B cell (primary cell): ENCODE data around the gene SUMF2.

ENCODE experiments used
- EZH2 ChIP-seq: IDR thresholded peaks from 2 replicates; pipeline ENCODE4 v1.6.1; 2012; ENCODE audit warnings: borderline replicate concordance, low read depth, mild to moderate bottlenecking, moderate library complexity, low read length; ENCODE audit not compliant: insufficient read depth, poor library complexity, severe bottlenecking
- TF ChIP-seq, protein P1 (sequence below): fragments of 200-600 bp; IDR thresholded peaks from one replicate; pipeline ENCODE4 v1.8.0; 2022; ENCODE audit warnings: antibody characterized with exemption, mild to moderate bottlenecking

DNA sequence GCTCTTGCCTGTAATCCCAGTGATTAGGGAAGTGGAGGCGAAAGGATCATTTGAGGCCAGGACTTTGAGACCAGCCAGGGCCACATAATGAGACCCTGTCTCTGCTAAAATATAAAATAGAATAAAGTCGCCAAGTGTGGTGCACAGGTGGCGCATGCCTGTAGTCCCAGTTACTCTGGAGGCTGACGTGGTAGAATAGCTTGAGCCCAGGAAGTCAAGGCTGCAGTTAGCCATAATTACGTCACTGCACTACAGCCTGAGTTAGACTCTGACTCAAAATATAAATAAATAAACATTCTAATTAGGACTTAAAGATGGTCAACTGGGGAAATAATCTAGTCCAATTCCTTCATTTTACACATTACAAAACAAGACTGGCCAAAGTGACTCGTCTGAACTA, 41.4 kb downstream of the SUMF2 start:
- TF ChIP-seq, protein P1, sequence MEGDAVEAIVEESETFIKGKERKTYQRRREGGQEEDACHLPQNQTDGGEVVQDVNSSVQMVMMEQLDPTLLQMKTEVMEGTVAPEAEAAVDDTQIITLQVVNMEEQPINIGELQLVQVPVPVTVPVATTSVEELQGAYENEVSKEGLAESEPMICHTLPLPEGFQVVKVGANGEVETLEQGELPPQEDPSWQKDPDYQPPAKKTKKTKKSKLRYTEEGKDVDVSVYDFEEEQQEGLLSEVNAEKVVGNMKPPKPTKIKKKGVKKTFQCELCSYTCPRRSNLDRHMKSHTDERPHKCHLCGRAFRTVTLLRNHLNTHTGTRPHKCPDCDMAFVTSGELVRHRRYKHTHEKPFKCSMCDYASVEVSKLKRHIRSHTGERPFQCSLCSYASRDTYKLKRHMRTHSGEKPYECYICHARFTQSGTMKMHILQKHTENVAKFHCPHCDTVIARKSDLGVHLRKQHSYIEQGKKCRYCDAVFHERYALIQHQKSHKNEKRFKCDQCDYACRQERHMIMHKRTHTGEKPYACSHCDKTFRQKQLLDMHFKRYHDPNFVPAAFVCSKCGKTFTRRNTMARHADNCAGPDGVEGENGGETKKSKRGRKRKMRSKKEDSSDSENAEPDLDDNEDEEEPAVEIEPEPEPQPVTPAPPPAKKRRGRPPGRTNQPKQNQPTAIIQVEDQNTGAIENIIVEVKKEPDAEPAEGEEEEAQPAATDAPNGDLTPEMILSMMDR: no peak
- TF ChIP-seq EZH2: no peak
